OCI-LY1 (cell line): ENCODE measurements around the gene UQCR11.

Experiments
- H2AFZ ChIP-seq: fragments of 200-600 bp; sonication (generic), shearing (Covaris generic); 2 replicates; pipeline ENCODE4 v1.6.0; 2014; ENCODE audit warnings: antibody characterized with exemption, mild to moderate bottlenecking, low read length
- H3F3A ChIP-seq: fragments of 200-600 bp; sonication (generic), shearing (Covaris generic); 2 replicates; pipeline ENCODE4 v1.6.0; 2014; ENCODE audit warnings: mild to moderate bottlenecking, antibody characterized with exemption, low read length, moderate library complexity; ENCODE audit not compliant: insufficient read depth
- H3K27ac ChIP-seq: fragments of 200-600 bp; sonication (generic); 2 replicates; pipeline ENCODE4 v1.5.1; 2014; ENCODE audit warnings: low read length, mixed run types, mild to moderate bottlenecking, low read depth; ENCODE audit not compliant: poor library complexity, severe bottlenecking
- H3K27me3 ChIP-seq: fragments of 200-600 bp; sonication (generic); 2 replicates; pipeline ENCODE4 v1.6.0; 2014; ENCODE audit warnings: antibody characterized with exemption, mild to moderate bottlenecking, low read length, moderate library complexity; ENCODE audit not compliant: insufficient read depth
- H3K36me3 ChIP-seq: fragments of 200-600 bp; sonication (generic); 2 replicates; pipeline ENCODE4 v1.6.1; 2014; ENCODE audit warnings: mild to moderate bottlenecking, antibody characterized with exemption, low read length, moderate library complexity, mixed read lengths; ENCODE audit not compliant: insufficient read depth
- H3K4me1 ChIP-seq: fragments of 200-600 bp; sonication (generic); 2 replicates; pipeline ENCODE4 v1.5.1; 2014; ENCODE audit warnings: mild to moderate bottlenecking, low read length, moderate library complexity; ENCODE audit not compliant: insufficient read depth, severe bottlenecking
- H3K4me2 ChIP-seq: fragments of 200-600 bp; sonication (generic), shearing (Covaris generic); 2 replicates; pipeline ENCODE4 v1.6.1; 2014; ENCODE audit warnings: low read length
- H3K4me3 ChIP-seq: fragments of 200-600 bp; sonication (generic); 2 replicates; pipeline ENCODE4 v1.5.1; 2014; ENCODE audit warnings: low read length, low read depth, mild to moderate bottlenecking, mixed read lengths; ENCODE audit not compliant: poor library complexity, severe bottlenecking
- H3K79me2 ChIP-seq: fragments of 200-600 bp; shearing (Covaris generic); 2 replicates; pipeline ENCODE4 v1.6.1; 2016; ENCODE audit warnings: mixed run types, low read length, mixed read lengths; ENCODE audit not compliant: insufficient read depth
- H3K9ac ChIP-seq: fragments of 200-600 bp; sonication (generic), shearing (Covaris generic); 2 replicates; pipeline ENCODE4 v1.6.1; 2014; ENCODE audit warnings: mild to moderate bottlenecking, low read length, mixed read lengths
- H3K9me2 ChIP-seq: fragments of 200-600 bp; sonication (generic), shearing (Covaris generic); 2 replicates; pipeline ENCODE4 v1.6.1; 2014; ENCODE audit warnings: low read depth, mild to moderate bottlenecking, low read length, mixed read lengths
- H3K9me3 ChIP-seq: fragments of 200-600 bp; shearing (Covaris generic); 2 replicates; pipeline ENCODE4 v1.6.1; 2014; ENCODE audit warnings: low read length, mixed read lengths
- H4K20me1 ChIP-seq: fragments of 200-600 bp; sonication (generic), shearing (Covaris generic); 2 replicates; pipeline ENCODE4 v1.6.0; 2016; ENCODE audit warnings: mild to moderate bottlenecking, low read length; ENCODE audit not compliant: insufficient read depth
- CTCF ChIP-seq: fragments of 200-600 bp; sonication (generic), shearing (Covaris generic); IDR thresholded peaks from 2 replicates; pipeline ENCODE4 v1.5.1; 2017; ENCODE audit warnings: mild to moderate bottlenecking, antibody characterized with exemption, low read length, moderate library complexity, mixed read lengths
- EZH2 ChIP-seq: fragments of 200-600 bp; sonication (generic), shearing (Covaris generic); IDR thresholded peaks from 2 replicates; pipeline ENCODE4 v1.8.0; 2017; ENCODE audit warnings: borderline replicate concordance, mixed run types, mild to moderate bottlenecking, antibody characterized with exemption, low read length, moderate library complexity, mixed read lengths

The UQCR11 gene

GRCh38 chr19:1622541-1622940 is 17.3 kb upstream of the UQCR11 start:
- peaks cover 99% of the 10 kb centered on the region for H3K36me3 ChIP-seq
- no peak overlapping the region for H2AFZ ChIP-seq
- H3K9ac ChIP-seq = peak overlapping the region; percentile 6; the same call in 1 of the 2 replicates
- TF ChIP-seq CTCF (no peak), EZH2 (no peak)
- H3K9me3 ChIP-seq = no peaks in the 10 kb centered on the region
- H4K20me1 ChIP-seq = no peaks in the 10 kb centered on the region
- H3K27ac ChIP-seq = peak overlapping the region; percentile 57
- H3K4me2 ChIP-seq = no peak overlapping the region
- H3K4me1 ChIP-seq = peaks cover 60% of the 10 kb centered on the region
- no peaks in the 10 kb centered on the region for H3K27me3 ChIP-seq
- H3K79me2 ChIP-seq = no peaks in the 10 kb centered on the region
- no peaks in the 10 kb centered on the region for H3K9me2 ChIP-seq
- no peaks in the 10 kb centered on the region for H3F3A ChIP-seq
- H3K4me3 ChIP-seq = no peak overlapping the region

- Histone ChIP-seq H3F3A (no peaks in the 10 kb centered on the region), H2AFZ (no peak overlapping the region), H3K79me2 (no peaks in the 10 kb centered on the region), H3K36me3 (peaks cover 99% of the 10 kb centered on the region), H3K9me2 (no peaks in the 10 kb centered on the region), H3K9ac (no peak overlapping the region), H4K20me1 (no peaks in the 10 kb centered on the region), H3K9me3 (no peaks in the 10 kb centered on the region), H3K27ac (peak overlapping the region; percentile 73), H3K27me3 (no peaks in the 10 kb centered on the region), H3K4me1 (peaks cover 65% of the 10 kb centered on the region), H3K4me3 (no peak overlapping the region), H3K4me2 (no peak overlapping the region)
- no peak for TF ChIP-seq EZH2
- no peak for TF ChIP-seq CTCF
Measured at GRCh38 chr19:1622007-1622406, 16.7 kb upstream of the UQCR11 start.

GRCh38 chr19:1621574-1621973 is 16.3 kb upstream of the UQCR11 start:
- Histone ChIP-seq H3K9ac (no peak overlapping the region; the same call in 1 of the 2 replicates), H4K20me1 (no peaks in the 10 kb centered on the region), H3K4me2 (no peak overlapping the region), H3K27me3 (no peaks in the 10 kb centered on the region), H3K4me1 (peaks cover 69% of the 10 kb centered on the region), H3K27ac (peak overlapping the region; percentile 73), H2AFZ (no peak overlapping the region), H3F3A (no peaks in the 10 kb centered on the region), H3K4me3 (no peak overlapping the region), H3K36me3 (peaks cover 100% of the 10 kb centered on the region), H3K9me3 (no peaks in the 10 kb centered on the region), H3K9me2 (no peaks in the 10 kb centered on the region), H3K79me2 (no peaks in the 10 kb centered on the region)
- no peak for TF ChIP-seq CTCF
- TF ChIP-seq EZH2 = no peak
